ENCODE results near the gene CCDC141.

Gene CCDC141

GRCh38 chr2:178980815-178981214 is 69.1 kb downstream of the CCDC141 start:
- H3K9me3 ChIP-seq, result no peaks in the 10 kb centered on the region
- H3K27me3 ChIP-seq, result no peaks in the 10 kb centered on the region
- H3K36me3 ChIP-seq, result no peaks in the 10 kb centered on the region
- no peaks in the 10 kb centered on the region for H3K4me1 ChIP-seq (ENCODE audit: control insufficient read depth in 1 of 2, insufficient read depth in 1 of 2, low read depth in 1 of 2, low read length in 1 of 2)
- TF ChIP-seq CTCF (IDR thresholded peaks at IDR 0.05), result no peak
- no peak overlapping the region for H3K4me3 ChIP-seq (ENCODE audit: low read depth in 1 of 2, low read length in 1 of 2)
- H3K27ac ChIP-seq, result no peak overlapping the region

- no peak overlapping the region for H3K4me3 ChIP-seq (ENCODE audit: low read depth in 1 of 2, low read length in 1 of 2)
- TF ChIP-seq CTCF (IDR thresholded peaks at IDR 0.05), result no peak
These were observed 71.3 kb downstream of the CCDC141 start for GRCh38 chr2:178978667-178979066.

GRCh38 chr2:178976351-178976750 is 73.6 kb downstream of the CCDC141 start:
- no peak overlapping the region for H3K27ac ChIP-seq

More at GRCh38 chr2:178978667-178979066, 71.3 kb downstream of the CCDC141 start:
- no peak overlapping the region for H3K27ac ChIP-seq
- no peaks in the 10 kb centered on the region for H3K9me3 ChIP-seq
- H3K36me3 ChIP-seq, result no peaks in the 10 kb centered on the region
- no peaks in the 10 kb centered on the region for H3K4me1 ChIP-seq (ENCODE audit: control insufficient read depth in 1 of 2, insufficient read depth in 1 of 2, low read depth in 1 of 2, low read length in 1 of 2)
- no peaks in the 10 kb centered on the region for H3K27me3 ChIP-seq

GRCh38 chr2:178962805-178963433 is 87.0 kb downstream of the CCDC141 start:
- no peaks in the 10 kb centered on the region for H3K4me1 ChIP-seq (ENCODE audit: control insufficient read depth in 1 of 2, insufficient read depth in 1 of 2, low read depth in 1 of 2, low read length in 1 of 2)
- H3K27ac ChIP-seq, result no peak overlapping the region
- no peak for TF ChIP-seq CTCF (IDR thresholded peaks at IDR 0.05)

More at GRCh38 chr2:178976351-178976750, 73.6 kb downstream of the CCDC141 start:
- no peaks in the 10 kb centered on the region for H3K27me3 ChIP-seq
- no peaks in the 10 kb centered on the region for H3K4me1 ChIP-seq (ENCODE audit: control insufficient read depth in 1 of 2, insufficient read depth in 1 of 2, low read depth in 1 of 2, low read length in 1 of 2)
- no peak overlapping the region for H3K4me3 ChIP-seq (ENCODE audit: low read depth in 1 of 2, low read length in 1 of 2)
- H3K9me3 ChIP-seq, result no peaks in the 10 kb centered on the region
- H3K36me3 ChIP-seq, result no peaks in the 10 kb centered on the region
- TF ChIP-seq CTCF (IDR thresholded peaks at IDR 0.05), result no peak

GRCh38 chr2:178962152-178962551 is 87.8 kb downstream of the CCDC141 start:
- Histone ChIP-seq H3K27me3 (no peaks in the 10 kb centered on the region), H3K27ac (no peak overlapping the region), H3K9me3 (no peaks in the 10 kb centered on the region), H3K36me3 (no peaks in the 10 kb centered on the region), H3K4me3 (ENCODE audit: low read depth in 1 of 2, low read length in 1 of 2) (no peak overlapping the region), H3K4me1 (ENCODE audit: control insufficient read depth in 1 of 2, insufficient read depth in 1 of 2, low read depth in 1 of 2, low read length in 1 of 2) (no peaks in the 10 kb centered on the region)
- no peak for TF ChIP-seq CTCF (IDR thresholded peaks at IDR 0.05)

More at GRCh38 chr2:178962805-178963433, 87.0 kb downstream of the CCDC141 start:
- Histone ChIP-seq H3K27me3 (no peaks in the 10 kb centered on the region), H3K4me3 (ENCODE audit: low read depth in 1 of 2, low read length in 1 of 2) (no peak overlapping the region), H3K9me3 (no peaks in the 10 kb centered on the region), H3K36me3 (no peaks in the 10 kb centered on the region)
